ENCODE data around the gene RSPH6A. TPM values are rescaled to one million over a fixed set of nuclear protein-coding genes. Genes with fewer than 3 reads are reported as not detected.

The RSPH6A gene
- polyA plus RNA-seq, 1 donor (not counting 4 experiments of a cell fraction or from before 2014, with no cell fraction given): not detected

GRCh38 chr19:45828945-45829344 is 13.8 kb upstream of the RSPH6A start:
- no peaks in the 10 kb centered on the region for H3K9me1 ChIP-seq (ENCODE audit: control insufficient read depth, extremely low read depth, insufficient read depth, low read length)
- dilution Hi-C loops (cut with MboI; ENCODE audit: extremely low pct_ligation_motif_present, low sequenced_read_pairs): no loop called here

GRCh38 chr19:45828523-45828922 is 13.4 kb upstream of the RSPH6A start:
- no peak overlapping the region for H3K9ac ChIP-seq (ENCODE audit: control insufficient read depth, extremely low read depth, insufficient read depth, low read length)
- H3K4me2 ChIP-seq (ENCODE audit: control insufficient read depth, extremely low read depth, insufficient read depth, low read depth, low read length): no peak overlapping the region
- H3K4me1 ChIP-seq (ENCODE audit: control insufficient read depth, extremely low read depth, insufficient read depth, low read length): peaks cover 9% of the 10 kb centered on the region
- no peaks in the 10 kb centered on the region for H3K79me2 ChIP-seq (ENCODE audit: control insufficient read depth, insufficient read depth, low read length)
- H3K27me3 ChIP-seq (ENCODE audit: control insufficient read depth, extremely low read depth, insufficient read depth, low read length): no peaks in the 10 kb centered on the region
- peaks cover 41 to 61% of the 10 kb centered on the region in 2 experiments for H3K36me3 ChIP-seq (ENCODE audit: control insufficient read depth in 2 of 2, extremely low read depth in 1 of 2, insufficient read depth in 2 of 2, low read length in 2 of 2)
- FAIRE-seq: no peak
- H4K20me1 ChIP-seq (ENCODE audit: control insufficient read depth, extremely low read depth, insufficient read depth, low read length): no peaks in the 10 kb centered on the region
- DNase-seq (ENCODE audit: low read depth, low spot score): no peak
- no peaks in the 10 kb centered on the region for H3K9me1 ChIP-seq (ENCODE audit: control insufficient read depth, extremely low read depth, insufficient read depth, low read length)
- dilution Hi-C loops (cut with MboI; ENCODE audit: extremely low pct_ligation_motif_present, low sequenced_read_pairs): no loop called here
- no peak overlapping the region for H3K27ac ChIP-seq (ENCODE audit: control insufficient read depth, insufficient read depth, low read length)
- H3K9me3 ChIP-seq (ENCODE audit: control insufficient read depth, low read depth, low read length): no peaks in the 10 kb centered on the region
- no peak overlapping the region for H3K4me3 ChIP-seq (ENCODE audit: control insufficient read depth in 2 of 3, extremely low read depth in 1 of 3, insufficient read depth in 2 of 3, low read depth in 1 of 3, low read length in 3 of 3)
- H2AFZ ChIP-seq (ENCODE audit: control insufficient read depth, low read length): no peak overlapping the region
- no peak for TF ChIP-seq EZH2 (IDR thresholded peaks at IDR 0.05; ENCODE audit: low read length)
- TF ChIP-seq, protein P1, sequence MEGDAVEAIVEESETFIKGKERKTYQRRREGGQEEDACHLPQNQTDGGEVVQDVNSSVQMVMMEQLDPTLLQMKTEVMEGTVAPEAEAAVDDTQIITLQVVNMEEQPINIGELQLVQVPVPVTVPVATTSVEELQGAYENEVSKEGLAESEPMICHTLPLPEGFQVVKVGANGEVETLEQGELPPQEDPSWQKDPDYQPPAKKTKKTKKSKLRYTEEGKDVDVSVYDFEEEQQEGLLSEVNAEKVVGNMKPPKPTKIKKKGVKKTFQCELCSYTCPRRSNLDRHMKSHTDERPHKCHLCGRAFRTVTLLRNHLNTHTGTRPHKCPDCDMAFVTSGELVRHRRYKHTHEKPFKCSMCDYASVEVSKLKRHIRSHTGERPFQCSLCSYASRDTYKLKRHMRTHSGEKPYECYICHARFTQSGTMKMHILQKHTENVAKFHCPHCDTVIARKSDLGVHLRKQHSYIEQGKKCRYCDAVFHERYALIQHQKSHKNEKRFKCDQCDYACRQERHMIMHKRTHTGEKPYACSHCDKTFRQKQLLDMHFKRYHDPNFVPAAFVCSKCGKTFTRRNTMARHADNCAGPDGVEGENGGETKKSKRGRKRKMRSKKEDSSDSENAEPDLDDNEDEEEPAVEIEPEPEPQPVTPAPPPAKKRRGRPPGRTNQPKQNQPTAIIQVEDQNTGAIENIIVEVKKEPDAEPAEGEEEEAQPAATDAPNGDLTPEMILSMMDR (optimal IDR thresholded peaks at IDR 0.05 in 1 of 3, IDR thresholded peaks at IDR 0.05 in 1 of 3, conservative IDR thresholded peaks at IDR 0.05 in 1 of 3; ENCODE audit: extremely low read depth in 1 of 3, insufficient read depth in 2 of 3, low read length in 3 of 3): no peak

More at GRCh38 chr19:45828945-45829344, 13.8 kb upstream of the RSPH6A start:
- TF ChIP-seq EZH2 (IDR thresholded peaks at IDR 0.05; ENCODE audit: low read length): no peak
- TF ChIP-seq, protein P1 (optimal IDR thresholded peaks at IDR 0.05 in 1 of 3, IDR thresholded peaks at IDR 0.05 in 1 of 3, conservative IDR thresholded peaks at IDR 0.05 in 1 of 3; ENCODE audit: extremely low read depth in 1 of 3, insufficient read depth in 2 of 3, low read length in 3 of 3): no peak
- DNase-seq (ENCODE audit: low read depth, low spot score) (no peak), FAIRE-seq (no peak)
- Histone ChIP-seq H3K27me3 (ENCODE audit: control insufficient read depth, extremely low read depth, insufficient read depth, low read length) (no peaks in the 10 kb centered on the region), H3K79me2 (ENCODE audit: control insufficient read depth, insufficient read depth, low read length) (no peaks in the 10 kb centered on the region), H3K4me3 (ENCODE audit: control insufficient read depth in 2 of 3, extremely low read depth in 1 of 3, insufficient read depth in 2 of 3, low read depth in 1 of 3, low read length in 3 of 3) (no peak overlapping the region), H2AFZ (ENCODE audit: control insufficient read depth, low read length) (no peak overlapping the region), H4K20me1 (ENCODE audit: control insufficient read depth, extremely low read depth, insufficient read depth, low read length) (no peaks in the 10 kb centered on the region), H3K9me3 (ENCODE audit: control insufficient read depth, low read depth, low read length) (no peaks in the 10 kb centered on the region), H3K36me3 (ENCODE audit: control insufficient read depth in 2 of 2, extremely low read depth in 1 of 2, insufficient read depth in 2 of 2, low read length in 2 of 2) (peaks cover 41 to 61% of the 10 kb centered on the region in 2 experiments), H3K9ac (ENCODE audit: control insufficient read depth, extremely low read depth, insufficient read depth, low read length) (no peak overlapping the region), H3K4me1 (ENCODE audit: control insufficient read depth, extremely low read depth, insufficient read depth, low read length) (peaks cover 8% of the 10 kb centered on the region), H3K4me2 (ENCODE audit: control insufficient read depth, extremely low read depth, insufficient read depth, low read depth, low read length) (no peak overlapping the region), H3K27ac (ENCODE audit: control insufficient read depth, insufficient read depth, low read length) (no peak overlapping the region)

Data from keratinocyte (primary cell).